GM21423 (cell line): ENCODE measurements around the gene THSD7B.
"Not testable (repeated sequence)": the region's sequence is repeated elsewhere in the genome, so short reads cannot be mapped to it uniquely, and the experiment has no call there.

ENCODE experiments used
- ATAC-seq: cut with Tn5 transposase; IDR thresholded peaks from one replicate; pipeline ENCODE4 v1.9.1; 2021; ENCODE audit warnings: mild to moderate bottlenecking, moderate library complexity; ENCODE audit not compliant: unreplicated experiment

The THSD7B gene

DNA sequence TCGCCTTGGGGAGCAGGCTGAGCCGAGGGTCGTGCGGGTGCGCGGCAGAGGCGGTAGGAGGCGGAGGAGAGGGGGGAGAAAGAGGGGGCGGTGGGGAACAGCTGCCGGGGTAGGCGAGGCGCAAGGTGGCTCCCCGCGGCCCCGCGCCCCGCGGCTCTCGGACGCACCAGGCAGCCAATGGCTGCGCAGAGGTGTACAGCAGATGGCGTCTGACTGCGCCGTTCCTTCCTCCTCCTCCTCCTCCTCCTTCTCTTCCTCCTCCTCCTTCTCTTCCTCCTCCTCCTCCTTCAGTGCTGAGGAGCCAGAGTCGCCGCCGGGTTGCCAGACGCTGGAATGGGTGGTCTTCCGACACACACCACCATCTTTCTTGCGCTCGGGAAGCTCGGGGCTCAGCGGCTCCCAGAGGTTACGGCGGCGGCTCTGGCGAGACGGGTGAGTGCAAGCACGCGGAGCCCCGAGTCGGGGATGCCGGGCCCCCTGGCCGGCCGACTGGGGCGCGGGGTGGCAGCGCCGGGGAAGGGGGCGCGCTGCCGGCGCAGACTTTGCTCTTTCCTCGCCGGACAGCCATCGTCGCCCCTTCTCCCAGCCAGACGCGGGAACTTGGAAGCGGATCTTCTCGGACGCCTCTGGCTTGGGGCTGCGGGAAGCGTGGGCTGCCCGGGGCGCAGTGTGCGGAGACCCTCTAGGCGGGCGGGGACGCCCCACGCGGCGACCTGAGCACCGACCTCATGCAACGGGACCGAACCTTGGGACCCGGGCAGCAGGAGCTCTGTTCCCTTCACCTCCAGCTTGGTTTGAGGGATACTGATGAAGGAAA lies at the start of gene THSD7B:
Gene THSD7B (plus strand): TSS at position 290 of the 817 bp plus-strand sequence. CDS start 116,634 bp downstream, outside the sequence.
- no peak for ATAC-seq

DNA sequence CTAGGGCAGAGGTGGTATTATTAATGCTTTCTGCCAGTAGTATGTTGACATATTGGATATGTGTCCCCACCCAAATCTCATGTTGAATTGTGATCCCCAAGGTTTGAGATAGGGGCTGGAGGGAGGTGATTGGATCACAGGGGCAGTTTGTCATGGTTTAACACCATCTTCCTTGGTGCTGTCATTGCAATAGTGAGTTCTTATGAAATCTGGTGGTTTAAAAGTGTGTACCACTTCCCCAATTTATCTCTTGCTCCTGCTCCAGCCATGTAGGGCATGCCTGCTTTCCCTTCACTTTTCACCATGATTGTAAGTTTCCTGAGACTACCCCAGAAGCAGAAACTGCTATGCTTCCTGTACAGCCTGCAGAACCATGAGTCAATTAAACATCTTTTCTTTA lies 47.1 kb upstream of the THSD7B start:
- ATAC-seq, result no peak

- no peak for ATAC-seq
Observed at GRCh38 chr2:136727973-136728699, 37.2 kb upstream of the THSD7B start.

DNA sequence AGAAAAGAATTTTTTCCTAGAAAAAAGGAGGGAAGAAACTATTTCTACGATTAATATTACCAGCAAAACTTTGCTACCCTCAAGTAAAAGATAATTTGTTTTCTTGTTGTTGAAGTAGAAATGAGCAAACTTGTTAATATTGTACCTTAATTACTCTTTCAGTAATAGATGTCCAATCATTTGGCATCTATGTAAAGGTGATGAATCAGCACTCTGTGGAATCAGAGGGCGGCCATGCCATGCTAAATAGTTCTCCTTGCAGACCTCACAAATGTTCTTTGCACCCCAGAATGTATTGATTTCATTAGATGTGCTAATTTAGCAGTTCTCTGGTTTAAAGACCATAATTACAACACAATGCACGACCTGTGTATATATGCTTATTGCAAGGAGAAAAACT lies 29.1 kb upstream of the THSD7B start:
- ATAC-seq, result no peak

DNA sequence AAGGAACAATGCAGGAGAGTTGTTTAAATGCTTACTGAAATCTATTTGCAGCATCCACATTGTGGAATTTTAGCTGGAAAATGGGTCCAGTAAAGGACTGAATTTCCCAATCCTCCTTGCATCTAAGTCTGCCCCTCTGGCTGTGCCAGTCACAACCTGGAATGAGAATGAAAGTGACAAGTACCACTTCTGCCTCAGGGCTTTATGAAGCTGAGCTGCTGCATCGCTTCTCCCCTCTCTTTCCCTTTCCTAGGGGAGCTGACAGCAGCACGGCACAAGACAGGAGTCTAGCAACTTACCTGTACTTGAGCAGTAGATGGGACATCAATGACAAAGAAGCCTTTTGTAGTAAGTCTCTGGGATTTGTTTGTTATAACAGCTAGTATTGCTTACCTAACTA lies 27.3 kb upstream of the THSD7B start:
- ATAC-seq, result no peak

- no peak for ATAC-seq
Observed at GRCh38 chr2:136741471-136741870, 23.9 kb upstream of the THSD7B start.

- ATAC-seq, result no peak
Observed at GRCh38 chr2:136750065-136750464, 15.3 kb upstream of the THSD7B start.

DNA sequence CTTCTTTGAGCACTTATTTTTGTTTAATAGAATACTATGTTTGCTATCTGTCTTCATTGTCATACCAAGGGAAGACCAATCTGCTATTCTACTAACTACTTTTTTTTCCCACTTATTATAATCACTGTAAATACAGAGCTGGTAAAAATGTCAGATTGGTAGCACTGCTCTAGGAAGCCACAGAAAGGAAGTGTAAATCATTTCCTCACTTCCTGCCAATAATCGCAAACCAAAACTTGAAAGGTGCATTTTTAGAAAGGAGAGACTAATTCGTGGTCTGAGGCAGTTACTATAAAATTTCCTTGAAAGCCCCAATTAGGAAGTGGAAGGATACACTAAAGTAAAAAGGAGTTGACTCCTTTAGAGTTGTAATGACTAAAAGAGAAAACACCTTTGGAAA lies 13.9 kb upstream of the THSD7B start:
- ATAC-seq, result no peak

- not testable (repeated sequence) for ATAC-seq
Observed at GRCh38 chr2:136758504-136758903, 6.8 kb upstream of the THSD7B start.

GRCh38 chr2:136764452-136765255 lies 691 bp upstream of the THSD7B start:
- ATAC-seq, result no peak

DNA sequence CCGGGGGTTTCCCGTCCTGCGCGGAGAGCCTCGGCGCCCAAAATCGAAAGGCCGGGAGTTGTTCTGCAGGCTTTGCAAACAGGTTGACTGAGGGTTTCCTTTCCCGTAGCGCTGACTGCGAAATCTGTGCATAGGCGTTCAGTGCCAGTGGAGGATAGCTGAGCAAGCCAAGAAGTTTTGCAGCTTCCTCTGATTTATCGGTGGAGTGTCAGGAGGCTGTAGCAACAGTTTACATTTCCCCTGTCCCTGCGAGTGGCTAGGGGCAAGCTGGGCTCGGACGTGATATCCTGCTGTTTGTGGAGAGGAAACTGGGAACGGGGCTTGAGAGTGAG lies 694 bp downstream of the THSD7B start:
- ATAC-seq, result no peak

DNA sequence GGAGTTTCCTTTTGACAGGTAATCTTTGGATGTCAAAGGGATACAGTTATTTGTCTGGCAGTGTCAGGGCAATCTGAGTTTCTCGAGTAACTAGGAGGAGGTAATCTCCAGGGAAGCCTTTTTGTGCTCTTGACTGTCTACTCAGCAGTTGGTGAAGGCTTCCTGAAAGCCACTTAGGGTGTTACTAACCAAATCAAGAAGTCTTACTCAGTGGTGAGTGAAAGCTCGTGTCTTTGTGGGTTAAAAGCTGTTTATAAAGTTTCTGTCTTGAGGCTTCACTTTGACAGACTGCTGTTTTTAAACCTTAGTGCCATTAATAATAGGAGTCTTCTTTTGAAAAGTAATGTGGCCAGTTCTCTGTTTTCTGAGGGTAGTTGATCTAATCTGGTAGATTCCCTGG lies 1.7 kb downstream of the THSD7B start:
- no peak for ATAC-seq

DNA sequence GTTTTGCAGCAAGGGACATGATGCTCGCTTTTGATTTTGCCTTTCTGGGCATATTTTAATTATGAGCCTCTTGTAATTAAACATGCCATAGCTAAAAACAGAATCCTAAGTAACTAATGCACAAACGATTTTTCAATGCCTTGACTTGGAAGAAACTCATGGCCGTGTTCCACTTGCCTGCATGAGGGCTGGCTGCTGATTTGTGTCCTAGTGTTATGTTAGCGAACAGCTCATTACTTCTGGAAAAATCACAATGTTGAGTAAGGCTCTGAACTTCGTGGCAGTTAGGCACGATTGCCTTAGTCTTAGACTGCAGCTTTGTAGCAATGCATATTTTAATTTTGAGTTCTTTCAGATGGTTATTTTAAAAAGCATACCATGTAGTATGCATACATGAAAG lies 4.5 kb downstream of the THSD7B start:
- no peak for ATAC-seq

DNA sequence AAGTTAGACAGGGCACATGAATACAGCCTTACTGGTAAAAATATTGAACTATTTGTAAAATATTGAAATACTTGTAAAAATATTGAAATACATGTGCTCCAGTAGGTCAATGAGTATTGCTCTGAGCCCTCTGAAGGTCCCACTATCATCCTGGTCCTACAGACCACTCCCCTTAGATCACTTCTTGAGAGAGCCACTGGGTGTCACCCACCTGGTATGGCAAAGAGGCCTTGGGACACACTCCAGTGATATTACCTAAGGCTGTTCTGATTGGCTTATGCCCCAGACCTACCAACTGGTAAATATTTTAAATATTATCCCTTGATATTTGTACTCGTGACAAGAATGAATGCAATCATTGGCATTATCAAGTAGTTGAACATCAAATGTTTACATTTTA lies 5.0 kb downstream of the THSD7B start:
- ATAC-seq, result no peak

GRCh38 chr2:136777391-136777790 lies 12.0 kb downstream of the THSD7B start:
- no peak for ATAC-seq

GRCh38 chr2:136783856-136784255 lies 18.5 kb downstream of the THSD7B start:
- ATAC-seq, result no peak

DNA sequence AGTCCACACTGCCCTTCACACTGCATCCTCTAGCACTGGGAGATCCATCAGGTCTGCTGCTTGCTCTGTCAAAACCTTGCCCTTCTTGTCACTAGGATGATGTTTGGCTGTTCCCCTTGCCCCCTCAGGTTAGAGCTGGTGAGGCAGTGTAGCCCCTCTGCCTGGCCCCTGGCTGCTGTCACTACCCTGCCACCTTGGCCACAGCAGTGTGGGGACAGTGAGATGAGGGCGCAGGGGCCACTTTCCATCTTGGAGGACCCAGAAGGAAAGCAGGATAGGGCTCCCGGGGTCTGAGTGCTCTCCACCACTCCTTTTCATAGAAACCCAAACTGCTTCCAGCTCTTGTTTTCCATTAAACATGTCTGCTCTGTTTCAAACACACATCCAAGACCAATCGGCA lies 19.9 kb downstream of the THSD7B start:
- no peak for ATAC-seq

- no peak for ATAC-seq
Observed at GRCh38 chr2:136787970-136788369, 22.6 kb downstream of the THSD7B start.

- no peak for ATAC-seq
Observed at GRCh38 chr2:136796339-136796738, 31.0 kb downstream of the THSD7B start.

- ATAC-seq, result no peak
Observed at GRCh38 chr2:136798766-136799165, 33.4 kb downstream of the THSD7B start.

- ATAC-seq, result no peak
Observed at GRCh38 chr2:136801661-136802060, 36.3 kb downstream of the THSD7B start.

DNA sequence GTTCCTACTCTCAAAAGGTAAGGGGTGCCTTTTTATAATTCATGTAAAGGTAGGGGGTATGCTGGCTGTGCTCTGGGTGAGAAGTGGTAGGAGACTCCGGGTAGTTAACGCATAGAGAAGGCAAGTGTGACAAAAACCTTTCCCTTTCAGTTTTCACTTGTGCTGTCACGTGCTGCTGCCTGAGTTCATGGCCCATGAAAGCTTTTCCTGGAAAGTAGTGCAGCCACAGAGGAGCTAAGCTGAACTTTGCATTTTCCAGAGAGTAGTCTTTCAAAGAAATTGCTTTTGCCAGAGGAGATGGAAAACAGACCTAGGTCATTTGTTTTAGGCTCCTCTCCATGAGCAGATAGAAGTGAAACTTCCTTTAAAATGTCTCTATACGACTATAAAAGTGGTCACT lies 44.7 kb downstream of the THSD7B start:
- ATAC-seq, result no peak
